NCI-H510A (cell line): ENCODE results near the gene SOST.
A peak's percentile ranks its signal among the peaks of the same experiment; 100 is the strongest.
"Not testable (repeated sequence)": the region's sequence is repeated elsewhere in the genome, so short reads cannot be mapped to it uniquely, and the experiment has no call there.

Experiments
- DNase-seq: peaks from one replicate; lab custom pipeline; 2025; lab: John Stamatoyannopoulos, UW

SOST gene

GRCh38 chr17:43758497-43759174, at the start of gene SOST:
Gene SOST, minus strand, starts transcription at chr17:43758791. Its CDS starts 50 bp downstream, at chr17:43758741.
- DNase-seq: no peak

DNA sequence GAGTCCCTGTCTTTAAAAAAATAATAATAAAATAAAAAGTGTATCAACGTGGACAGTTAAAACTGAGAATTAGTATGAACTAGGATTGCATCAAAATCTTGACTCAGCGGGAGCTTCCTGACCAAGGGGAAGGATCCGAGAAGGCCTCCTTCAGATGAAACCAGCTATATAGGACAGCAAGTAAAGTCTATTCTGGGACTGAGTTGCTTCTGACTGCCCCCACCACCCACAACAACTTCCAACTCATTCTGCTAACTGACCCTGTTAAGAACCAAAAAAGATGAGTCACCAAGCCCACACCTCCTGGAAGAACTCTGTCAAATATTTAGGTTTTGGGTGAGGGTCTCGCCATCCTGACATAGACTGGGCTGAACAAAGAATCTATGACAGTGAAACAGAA, 49.5 kb upstream of the SOST start:
- no peak for DNase-seq

- no peak for DNase-seq
Observed at GRCh38 chr17:43805117-43805516, 46.5 kb upstream of the SOST start.

- no peak for DNase-seq
Observed at GRCh38 chr17:43803758-43804157, 45.2 kb upstream of the SOST start.

DNA sequence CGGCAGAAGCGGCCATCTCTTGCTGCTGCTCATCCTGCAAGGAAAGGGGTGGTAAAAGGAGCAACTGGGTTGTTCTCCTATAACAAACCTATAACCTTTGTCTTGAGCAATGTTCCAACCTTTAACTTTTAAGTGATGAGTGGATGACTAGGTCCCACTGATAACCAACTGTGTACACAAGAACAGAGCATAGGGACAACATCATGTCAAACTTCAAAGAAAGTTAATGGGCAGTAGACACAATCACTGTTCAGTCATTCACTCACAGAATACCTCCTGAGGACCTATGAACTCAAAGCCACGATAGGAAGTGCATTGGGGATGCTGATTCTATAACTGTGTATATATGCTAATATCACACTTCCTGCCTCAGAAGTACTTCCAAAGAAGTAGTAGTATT, 43.3 kb upstream of the SOST start:
- no peak for DNase-seq

DNA sequence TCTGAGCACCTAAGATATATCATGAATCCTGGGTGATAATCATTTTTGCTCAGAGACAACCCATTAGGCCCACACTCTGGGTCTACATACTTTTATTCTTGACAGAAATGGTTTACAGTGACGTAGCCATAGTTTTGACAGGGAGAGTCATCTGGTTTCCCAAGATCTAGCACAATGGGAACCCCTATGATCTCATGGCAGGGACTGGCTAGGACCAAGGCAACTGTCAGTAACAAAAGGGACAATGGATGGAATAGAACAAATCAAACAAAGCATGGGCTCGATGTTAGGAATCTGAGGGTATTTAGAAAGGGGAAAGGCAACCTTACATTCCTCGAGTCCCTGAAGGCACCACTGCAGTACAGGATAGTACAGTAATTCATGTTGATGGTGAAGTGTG, 42.1 kb upstream of the SOST start:
- no peak for DNase-seq

DNA sequence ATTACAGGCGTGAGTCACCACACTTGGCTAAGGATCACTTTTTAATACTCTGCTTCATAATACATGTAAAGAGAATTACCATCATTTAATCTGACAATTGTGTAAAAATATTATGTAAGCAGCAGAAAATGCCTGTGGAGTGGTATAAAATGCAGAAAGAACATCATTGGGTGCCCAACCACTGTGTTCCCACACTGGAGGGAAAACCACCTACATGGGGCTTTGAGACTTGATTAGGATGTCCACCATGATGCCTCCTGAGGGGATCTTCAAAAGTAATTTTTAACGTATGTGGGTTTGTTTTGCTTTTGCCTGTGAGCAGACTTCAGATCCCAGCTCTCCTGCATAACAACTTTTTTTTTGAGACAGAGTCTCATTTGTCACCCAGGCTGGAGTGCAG, 40.5 kb upstream of the SOST start:
- DNase-seq: no peak

DNA sequence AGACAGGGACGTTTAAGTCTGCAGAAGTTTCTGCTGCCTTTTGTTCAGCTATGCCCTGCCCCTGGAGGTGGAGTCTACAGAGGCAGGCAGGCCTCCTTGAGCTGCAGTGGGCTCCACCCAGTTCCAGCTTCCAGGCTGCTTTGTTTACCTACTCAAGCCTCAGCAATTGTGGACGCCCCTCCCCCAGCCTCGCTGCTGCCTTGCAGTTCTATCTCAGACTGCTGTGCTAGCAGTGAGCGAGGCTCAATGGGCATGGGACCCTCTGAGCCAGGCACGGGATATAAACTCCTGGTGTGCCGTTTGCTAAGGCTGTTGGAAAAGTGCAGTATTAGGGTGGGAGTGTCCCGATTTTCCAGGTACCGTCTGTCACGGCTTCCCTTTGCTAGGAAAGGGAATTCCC, 39.4 kb upstream of the SOST start:
- not testable (repeated sequence) for DNase-seq

DNA sequence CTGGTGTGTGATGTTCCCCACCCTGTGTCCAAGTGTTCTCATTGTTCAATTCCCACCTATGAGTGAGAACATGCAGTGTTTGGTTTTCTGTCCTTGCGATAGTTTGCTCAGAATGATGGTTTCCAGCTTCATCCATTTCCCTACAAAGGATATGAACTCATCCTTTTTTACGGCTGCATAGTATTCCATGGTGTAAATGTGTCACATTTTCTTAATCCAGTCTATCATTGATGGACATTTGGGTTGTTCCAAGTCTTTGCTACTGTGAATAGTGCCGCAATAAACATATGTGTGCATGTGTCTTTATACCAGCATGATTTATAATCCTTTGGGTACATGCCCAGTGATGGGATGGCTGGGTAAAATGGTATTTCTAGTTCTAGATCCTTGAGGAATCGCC, 34.1 kb upstream of the SOST start:
- DNase-seq: not testable (repeated sequence)

- peak; percentile 19 for DNase-seq
Observed at GRCh38 chr17:43791589-43791988, 33.0 kb upstream of the SOST start.

DNA sequence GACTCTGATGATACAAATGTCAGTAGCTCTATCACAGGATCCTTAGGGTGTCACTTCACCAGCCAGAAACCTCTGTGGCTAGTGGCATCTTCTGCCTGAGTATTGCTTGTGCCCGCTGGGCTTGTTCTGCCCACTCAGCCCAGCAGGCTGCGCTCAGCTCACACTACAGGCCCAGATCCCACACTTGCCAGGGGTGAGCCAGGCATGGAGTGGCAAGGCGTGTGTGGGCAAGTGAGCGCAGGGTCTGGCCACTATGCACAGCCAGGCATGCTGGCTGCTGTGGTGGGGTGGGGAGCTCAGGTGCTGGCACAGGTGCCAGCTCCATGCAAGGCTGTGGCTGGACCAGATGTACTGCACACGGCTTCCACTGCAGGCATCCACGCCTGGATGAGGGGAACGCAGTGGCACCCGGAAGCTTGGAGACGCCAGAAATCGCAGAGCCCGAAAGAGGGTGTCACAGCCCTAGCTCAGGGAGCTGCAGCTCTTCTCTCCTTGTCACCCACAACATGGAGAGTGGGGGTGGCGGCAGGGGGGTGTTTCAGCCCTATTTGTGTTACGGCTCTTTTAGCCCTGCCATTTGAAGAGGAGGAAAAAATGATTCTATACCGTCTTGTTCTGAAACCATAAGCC, 31.8 kb upstream of the SOST start:
- no peak for DNase-seq

DNA sequence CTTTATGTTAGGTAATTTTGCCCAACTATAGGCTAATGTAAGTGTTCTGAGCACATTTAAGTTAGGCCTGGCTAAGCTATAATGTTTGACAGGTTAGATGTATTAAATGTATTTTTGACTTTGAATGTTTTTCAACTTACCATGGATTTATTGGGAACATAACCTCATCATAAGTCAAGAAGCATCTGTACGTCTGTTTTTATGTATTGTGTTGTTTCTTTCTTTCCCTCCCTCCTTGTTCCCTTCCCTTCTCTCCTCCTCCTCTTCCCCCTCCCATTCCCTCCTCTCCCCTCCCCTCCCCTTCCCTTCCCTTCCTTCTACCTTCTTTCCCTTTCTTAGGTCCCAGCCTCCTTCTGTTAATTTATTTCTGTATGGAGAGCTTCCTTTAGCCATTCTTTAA, 30.9 kb upstream of the SOST start:
- DNase-seq: no peak

DNA sequence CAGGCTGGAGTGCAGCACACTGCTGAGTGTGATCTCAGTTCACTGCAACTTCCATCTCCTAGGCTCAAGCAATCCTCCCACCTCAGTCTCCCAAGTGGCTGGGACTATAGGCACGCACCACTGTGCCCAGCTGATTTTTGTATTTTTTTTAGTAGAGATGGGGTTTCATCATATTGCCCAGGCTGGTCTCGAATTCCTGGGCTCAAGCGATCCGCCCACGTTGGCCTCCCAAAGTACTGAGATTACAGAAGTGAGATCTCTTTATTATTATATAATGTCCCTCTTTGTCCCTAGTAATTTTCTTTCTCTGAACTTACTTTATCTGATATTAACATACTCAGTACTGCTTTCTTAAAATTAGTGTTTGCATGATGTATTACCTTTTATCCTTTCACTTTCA, 29.9 kb upstream of the SOST start:
- no peak for DNase-seq

- DNase-seq: no peak
Observed at GRCh38 chr17:43787728-43788127, 29.1 kb upstream of the SOST start.

DNA sequence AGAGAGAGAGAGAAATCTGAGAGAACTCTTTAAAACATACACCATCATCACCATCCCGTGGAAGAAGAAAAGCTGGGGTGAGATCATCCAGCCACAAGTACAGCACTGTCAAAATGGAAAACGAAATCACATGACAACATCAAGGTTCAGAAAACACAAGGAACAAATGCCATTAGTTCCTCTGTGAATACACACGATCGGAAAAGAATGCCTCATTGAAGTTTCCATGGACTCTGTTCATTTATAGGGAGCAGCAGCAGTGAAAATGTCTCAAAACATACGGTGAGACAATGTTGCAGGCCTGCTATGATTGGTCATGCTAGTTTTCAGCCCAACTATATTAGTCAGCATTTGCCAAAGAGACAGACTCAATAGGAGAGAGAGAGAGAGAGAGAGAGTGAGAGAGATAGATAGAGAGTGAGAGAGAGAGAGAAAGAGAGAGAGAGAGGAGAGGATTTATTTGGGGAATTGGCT, 26.1 kb upstream of the SOST start:
- no peak for DNase-seq

- DNase-seq: no peak
Observed at GRCh38 chr17:43784068-43784467, 25.5 kb upstream of the SOST start.

DNA sequence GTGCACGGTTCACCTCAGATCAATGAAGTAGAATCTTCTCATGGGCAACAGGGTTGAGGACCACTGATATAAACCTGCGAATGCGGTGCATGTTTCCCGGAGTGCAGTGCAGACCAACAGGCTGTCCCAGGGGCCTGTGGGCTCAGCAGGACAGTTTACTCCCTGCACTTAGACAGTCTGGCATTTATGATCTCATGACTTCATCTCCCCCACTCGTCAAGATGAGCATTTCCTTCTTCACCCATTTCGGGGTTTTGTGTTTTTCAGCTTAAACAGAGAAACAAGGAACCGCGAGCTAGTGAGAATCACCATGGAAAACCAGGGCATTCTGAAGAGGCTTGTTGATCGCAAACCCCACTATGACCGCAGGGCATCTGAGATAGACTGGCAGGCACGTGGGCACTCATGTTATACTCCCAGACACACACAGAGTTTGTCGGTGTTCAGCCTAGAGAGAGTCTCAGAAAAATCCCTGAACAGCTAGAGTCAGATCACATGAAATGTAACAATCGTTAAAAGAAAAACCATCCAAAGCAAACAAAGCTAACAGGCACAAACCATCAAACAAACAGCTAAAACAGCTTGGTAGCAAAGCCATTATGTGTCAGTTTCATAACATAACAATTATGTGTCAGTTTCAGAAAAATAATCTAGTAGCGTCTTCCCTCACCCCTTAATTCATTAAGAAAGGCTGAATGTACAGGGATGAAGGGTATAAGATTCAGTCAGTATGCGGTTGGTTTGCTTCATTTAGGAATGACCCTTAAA, 24.5 kb upstream of the SOST start:
- no peak for DNase-seq

GRCh38 chr17:43780135-43780534, 21.5 kb upstream of the SOST start, which contains the start of gene CFAP97D1:
Gene CFAP97D1, plus strand, starts transcription at chr17:43780435. Its CDS starts 28 bp downstream, at chr17:43780463.
- DNase-seq: no peak

DNA sequence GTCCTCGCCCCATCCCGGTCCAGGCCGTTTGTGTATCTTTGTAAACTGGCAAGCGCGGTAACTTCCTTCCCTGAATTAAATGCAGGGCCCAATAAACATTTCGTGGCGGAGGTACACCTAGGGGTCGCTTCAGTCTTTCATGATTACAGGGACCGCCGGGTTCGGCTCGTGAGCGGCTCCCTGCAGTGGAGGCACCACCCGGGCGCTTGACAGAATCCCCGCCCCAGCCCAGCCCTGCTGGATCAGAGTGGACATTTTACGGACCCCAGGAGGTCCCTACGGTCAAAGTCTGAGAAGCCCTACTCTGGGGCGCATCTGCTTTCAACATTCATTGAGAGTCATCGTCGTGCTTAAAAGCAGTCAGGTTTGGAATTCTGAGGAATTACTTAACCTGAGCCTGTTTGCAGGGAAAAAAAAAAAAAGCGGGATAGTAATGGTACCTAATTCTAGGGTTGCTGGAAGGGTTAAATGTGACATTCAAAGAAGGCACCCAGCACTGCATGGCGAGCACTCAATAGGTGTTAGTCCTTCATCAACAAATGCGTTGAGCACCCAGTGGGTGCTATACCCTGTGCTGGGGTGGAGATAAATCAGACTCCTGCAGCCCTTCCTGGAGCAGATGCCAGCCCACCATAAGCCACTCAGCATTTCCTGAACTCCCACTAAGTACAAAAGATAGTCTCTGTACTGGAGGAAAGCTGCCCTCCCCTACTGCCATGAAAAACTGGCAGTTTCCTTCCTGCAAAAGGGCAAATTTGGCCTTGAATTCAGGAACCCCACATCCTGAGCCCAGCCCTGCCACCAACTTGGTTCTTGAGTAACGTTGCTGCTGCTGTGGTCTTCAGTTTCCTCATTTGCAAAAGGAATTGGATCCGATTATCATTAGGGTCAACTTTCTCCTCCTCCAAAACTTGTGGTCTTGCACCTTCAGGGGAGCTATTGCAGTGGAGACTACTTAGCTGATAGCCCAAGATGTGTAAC, 20.8 kb upstream of the SOST start:
- peak; percentile 29 for DNase-seq

GRCh38 chr17:43778337-43779144, 19.9 kb upstream of the SOST start, which contains the start of gene DUSP3:
Gene DUSP3, minus strand, starts transcription at chr17:43778977. Its CDS starts 53 bp downstream, at chr17:43778924.
- peak; percentile 85 for DNase-seq
